ENCODE results near the gene REG3A. TPM values are rescaled to one million over a fixed set of nuclear protein-coding genes. Genes with fewer than 3 reads are reported as not detected.

The REG3A gene
- total and polyA plus RNA-seq, 2 of the 8 experiments (the other 6 are each of a cell fraction or from before 2014, with no cell fraction given), result not detected

DNA sequence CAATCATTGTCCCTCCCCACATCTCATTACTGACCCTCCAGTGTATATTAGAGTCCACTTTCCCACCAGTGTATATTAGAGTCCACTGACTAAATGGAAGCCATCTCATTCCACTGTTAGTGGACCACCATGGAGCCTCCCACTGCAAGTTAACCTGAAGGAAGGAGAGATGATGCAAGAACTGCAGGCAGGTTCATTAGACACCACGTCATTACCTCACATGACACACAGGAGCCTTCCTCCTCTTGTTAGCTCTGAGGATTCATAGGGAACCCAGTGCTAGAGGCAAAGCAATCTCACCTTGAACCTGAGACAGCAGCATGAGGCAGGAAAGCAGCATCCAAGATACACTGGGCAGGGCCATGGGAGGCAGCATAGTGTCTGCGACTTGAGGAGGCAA lies 523 bp downstream of the REG3A start:
- Histone ChIP-seq H3K4me2 (ENCODE audit: insufficient read depth in 1 of 2, low read depth in 2 of 2, low read length in 2 of 2) (no peak overlapping the region), H4K20me1 (replicated peaks in 1 of 2; ENCODE audit: control insufficient read depth in 1 of 2, insufficient read depth in 2 of 2, low read length in 2 of 2) (no peaks in the 10 kb centered on the region), H3K4ac (replicated peaks; ENCODE audit: insufficient read length, low read depth, low read length) (no peak overlapping the region), H3K9ac (replicated peaks in 1 of 4; ENCODE audit: extremely low read depth in 1 of 4, low read depth in 3 of 4, low read length in 3 of 4) (no peak overlapping the region), H3K9me3 (ENCODE audit: insufficient read depth in 2 of 2, low read depth in 1 of 2, low read length in 1 of 2) (no peaks in the 10 kb centered on the region), H3K23me2 (ENCODE audit: low read depth, low read length) (no peaks in the 10 kb centered on the region; the same call in 1 of the 2 replicates), H2BK120ac (replicated peaks; ENCODE audit: low read depth, low read length) (no peak overlapping the region), H2AFZ (ENCODE audit: low read length) (no peak overlapping the region), H3K56ac (replicated peaks; ENCODE audit: insufficient read length, low read depth, low read length) (no peak overlapping the region), H2AK5ac (ENCODE audit: low read depth, low read length) (no peak overlapping the region), H3K27me3 (replicated peaks in 1 of 4; ENCODE audit: control insufficient read depth in 3 of 4, extremely low read depth in 1 of 4, insufficient read depth in 3 of 4, low read length in 3 of 4) (no peaks in the 10 kb centered on the region), H3K4me1 (replicated peaks in 1 of 4; ENCODE audit: control insufficient read depth in 3 of 4, insufficient read depth in 4 of 4, low read length in 3 of 4) (no peaks in the 10 kb centered on the region), H3K27ac (ENCODE audit: low read depth, low read length) (no peak overlapping the region), H4K8ac (ENCODE audit: extremely low read depth, insufficient read depth, low read length) (no peak overlapping the region), H3K14ac (ENCODE audit: insufficient read length) (no peak overlapping the region), H2BK12ac (ENCODE audit: low read depth, low read length) (no peak overlapping the region), H3K79me2 (ENCODE audit: control insufficient read depth in 1 of 2, insufficient read depth in 2 of 2, low read length in 2 of 2) (no peaks in the 10 kb centered on the region), H4K5ac (ENCODE audit: insufficient read length, low read depth, low read length) (no peak overlapping the region), H4K91ac (replicated peaks; ENCODE audit: insufficient read length, low read length) (no peak overlapping the region), H3K4me3 (ENCODE audit: extremely low read depth in 1 of 4, insufficient read depth in 2 of 4, low read depth in 3 of 4, low read length in 4 of 4) (no peak overlapping the region), H3K18ac (ENCODE audit: extremely low read depth, low read length) (no peak overlapping the region), H3K36me3 (ENCODE audit: control insufficient read depth in 2 of 4, insufficient read depth in 4 of 4, low read length in 3 of 4) (no peaks in the 10 kb centered on the region), H2BK15ac (ENCODE audit: low read length) (no peak overlapping the region), H2BK5ac (ENCODE audit: low read depth, low read length) (no peak overlapping the region), H2BK20ac (ENCODE audit: low read length) (no peak overlapping the region), H3K23ac (ENCODE audit: insufficient read length) (no peak overlapping the region), H3K79me1 (ENCODE audit: low read depth, low read length) (no peaks in the 10 kb centered on the region)
- DNase-seq (ENCODE audit: low read depth in 1 of 2, low spot score in 2 of 2), result no peak
- ChIA-PET POLR2A (ENCODE audit: partially characterized antibody) (no interaction called here), CTCF (ENCODE audit: partially characterized antibody) (no interaction called here)
- no peak for TF ChIP-seq KDM5A (IDR thresholded peaks at IDR 0.05; ENCODE audit: low read length)
- TF ChIP-seq SIRT6 (IDR thresholded peaks at IDR 0.05; ENCODE audit: low read length), result no peak
- no peak for TF ChIP-seq SP4 (IDR thresholded peaks at IDR 0.05; ENCODE audit: low read length)
- no peak for TF ChIP-seq TAF1 (IDR thresholded peaks at IDR 0.05; ENCODE audit: low read depth, low read length)
- no peak for FAIRE-seq
- 96% methylated on average over 2 of the region's 2 CpGs; no CpG with 5 or more reads in 1 of the 2 experiments for WGBS, 2 experiments (ENCODE audit: extremely low coverage in 1 of 2, insufficient coverage in 1 of 2, insufficient read length in 1 of 2, insufficient replicate concordance in 2 of 2, low coverage in 1 of 2, low lambda C conversion rate in 2 of 2, missing lambda C conversion rate in 1 of 2)

Data from H1 (cell line).